Fibroblast of pulmonary artery (primary cell): ENCODE results near the gene TAS2R38.
A peak's percentile ranks its signal among the peaks of the same experiment; 100 is the strongest.

Source experiments
- DNase-seq: peaks from one replicate; pipeline ENCODE4 v3.0.0-alpha.2; 2010; ENCODE audit warnings: low read depth
- H3K4me3 ChIP-seq: replicated peaks from 2 replicates; pipeline ENCODE4 v1.5.1; 2011; ENCODE audit warnings: low read depth, mild to moderate bottlenecking, control low read depth, low read length, moderate library complexity
- CTCF ChIP-seq: IDR thresholded peaks from 2 replicates; pipeline ENCODE4 v1.5.1; 2011; ENCODE audit warnings: mild to moderate bottlenecking, control low read depth, low read length, inconsistent platforms; ENCODE audit errors: missing control alignments

TAS2R38 gene

GRCh38 chr7:142002179-142002578 is 28.6 kb upstream of the TAS2R38 start:
- no peak for DNase-seq
- no peak overlapping the region for H3K4me3 ChIP-seq
- no peak for TF ChIP-seq CTCF

GRCh38 chr7:142001163-142001874 is 27.7 kb upstream of the TAS2R38 start:
- TF ChIP-seq CTCF, result no peak
- DNase-seq, result peak; percentile 3
- no peak overlapping the region for H3K4me3 ChIP-seq

GRCh38 chr7:142000244-142000643 is 26.7 kb upstream of the TAS2R38 start:
- no peak for TF ChIP-seq CTCF
- DNase-seq, result no peak

GRCh38 chr7:141999058-141999623 is 25.6 kb upstream of the TAS2R38 start:
- TF ChIP-seq CTCF, result no peak
- DNase-seq, result no peak
- no peak overlapping the region for H3K4me3 ChIP-seq

More at GRCh38 chr7:142000244-142000643, 26.7 kb upstream of the TAS2R38 start:
- H3K4me3 ChIP-seq, result no peak overlapping the region

- TF ChIP-seq CTCF, result no peak
- DNase-seq, result no peak
- H3K4me3 ChIP-seq, result no peak overlapping the region
Observed at GRCh38 chr7:141993354-141993753, 19.8 kb upstream of the TAS2R38 start.

- no peak for DNase-seq
- TF ChIP-seq CTCF, result no peak
- H3K4me3 ChIP-seq, result no peak overlapping the region
Observed at GRCh38 chr7:141992688-141993087, 19.1 kb upstream of the TAS2R38 start.

GRCh38 chr7:141992156-141992555 is 18.6 kb upstream of the TAS2R38 start:
- TF ChIP-seq CTCF, result no peak
- no peak for DNase-seq
- H3K4me3 ChIP-seq, result no peak overlapping the region
